Sciatic nerve (tissue), 2 donors: ENCODE data around the gene KLK5. TPM values are rescaled to one million over a fixed set of nuclear protein-coding genes. Genes with fewer than 3 reads are reported as not detected.
"Not testable (repeated sequence)": the region's sequence is repeated elsewhere in the genome, so short reads cannot be mapped to it uniquely, and the experiment has no call there.

Experiments
- ATAC-seq: fragments of 200-7000 bp; cut with Tn5 transposase; one replicate; pipeline ENCODE4 v1.9.1; 2020; ENCODE audit warnings: mild to moderate bottlenecking, moderate library complexity
- DNase-seq: peaks from one replicate; pipeline ENCODE4 v3.0.0-alpha.2; 2020; ENCODE audit warnings: low spot score
- intact Hi-C: fragments of 100-400 bp; cut with DNase I; formaldehyde crosslinking; loops from one replicate; pipeline ENCODE4 v1.14.2; 2022
- total RNA-seq: library from RNA; stranded (reverse); fragmentation: NEBNext Ultra II Directional; extraction: Animal tissue kit (Norgen Biotek cat#: 25700); gene quantifications from one replicate; pipeline ENCODE4 v1.2.1, GENCODE V29; 2021
- donor health status: DM: no; HTN: no; CAD: no.
- donor health status: DM: no; HTN: no; CAD: no.

Gene KLK5
- total RNA-seq, 1 donor from 2014 or later, result not detected

DNA sequence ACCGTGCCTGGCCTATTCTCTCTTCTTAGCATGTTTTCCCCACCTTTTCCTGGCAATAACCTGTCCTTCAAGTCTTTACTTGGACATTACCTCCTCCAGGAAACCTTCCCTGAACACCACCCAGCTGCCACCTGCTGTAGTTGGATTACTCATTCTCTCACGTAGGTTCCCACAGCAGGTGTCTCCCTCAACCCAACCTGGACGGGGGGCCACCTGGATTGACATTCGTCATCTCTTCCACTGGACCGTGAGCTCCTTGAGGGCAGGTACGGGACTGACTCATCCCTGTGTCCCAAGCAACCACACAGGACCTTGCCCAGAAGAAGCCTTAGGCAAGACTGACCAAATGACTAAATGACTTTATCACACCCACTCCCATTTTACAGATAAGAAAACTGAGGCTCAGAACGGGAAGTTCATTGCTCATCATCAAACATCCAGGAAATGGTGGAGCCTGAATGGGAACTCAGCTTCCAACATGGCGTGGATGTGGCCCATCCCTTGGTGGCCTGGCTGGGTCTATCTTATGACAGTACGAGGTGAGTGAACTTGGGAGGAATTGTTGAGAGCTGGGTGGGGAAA, 20.0 kb upstream of the KLK5 start:
- intact Hi-C loops, result no loop called here
- no peak for ATAC-seq
- no peak for DNase-seq

DNA sequence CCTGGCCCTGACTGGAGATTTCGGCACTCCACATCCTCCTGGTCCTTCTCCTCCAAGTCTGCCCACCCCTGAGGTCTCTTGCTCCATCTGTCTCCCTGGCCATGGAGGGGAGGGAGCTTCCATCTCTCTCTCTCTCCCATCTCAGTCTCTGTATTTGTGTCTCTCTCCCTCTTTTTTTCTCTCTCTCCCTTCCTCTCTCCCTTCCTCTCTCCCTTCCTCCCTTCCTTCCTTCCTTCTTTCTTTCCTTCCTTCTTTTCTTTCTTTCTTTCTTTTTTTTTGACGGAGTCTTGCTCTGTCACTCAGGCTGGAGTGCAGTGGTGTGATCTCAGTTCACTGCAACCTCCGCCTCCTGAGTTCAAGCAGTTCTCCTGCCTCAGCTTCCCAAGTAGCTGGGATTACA, 17.0 kb upstream of the KLK5 start:
- DNase-seq, ATAC-seq, intact Hi-C loops: not testable (repeated sequence)

DNA sequence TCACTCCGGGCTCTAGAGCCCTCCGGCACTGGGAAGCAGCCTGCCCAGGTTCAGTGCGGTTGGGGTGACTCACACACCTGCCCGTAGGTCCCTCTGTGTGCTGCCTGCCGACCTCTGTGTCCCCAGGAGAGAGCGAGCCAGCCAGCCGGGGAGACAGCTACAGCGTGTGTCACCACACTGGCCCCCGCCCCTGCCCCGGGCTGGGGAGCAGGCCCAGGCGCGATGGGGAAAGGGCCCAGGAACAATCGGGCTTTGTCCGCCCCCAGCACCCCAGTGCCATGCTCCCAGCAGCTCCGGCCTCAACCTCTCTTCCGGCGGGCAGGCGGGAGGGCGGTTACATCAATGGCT, 16.5 kb upstream of the KLK5 start, which contains the start of gene KLK6:
Gene KLK6, minus strand, starts transcription at position 179 of the 348 bp plus-strand sequence. CDS start 1,487 bp downstream, outside the sequence.
- DNase-seq (peak; percentile 54), ATAC-seq (peak; percentile 61)
- intact Hi-C loops, result no loop called here

DNA sequence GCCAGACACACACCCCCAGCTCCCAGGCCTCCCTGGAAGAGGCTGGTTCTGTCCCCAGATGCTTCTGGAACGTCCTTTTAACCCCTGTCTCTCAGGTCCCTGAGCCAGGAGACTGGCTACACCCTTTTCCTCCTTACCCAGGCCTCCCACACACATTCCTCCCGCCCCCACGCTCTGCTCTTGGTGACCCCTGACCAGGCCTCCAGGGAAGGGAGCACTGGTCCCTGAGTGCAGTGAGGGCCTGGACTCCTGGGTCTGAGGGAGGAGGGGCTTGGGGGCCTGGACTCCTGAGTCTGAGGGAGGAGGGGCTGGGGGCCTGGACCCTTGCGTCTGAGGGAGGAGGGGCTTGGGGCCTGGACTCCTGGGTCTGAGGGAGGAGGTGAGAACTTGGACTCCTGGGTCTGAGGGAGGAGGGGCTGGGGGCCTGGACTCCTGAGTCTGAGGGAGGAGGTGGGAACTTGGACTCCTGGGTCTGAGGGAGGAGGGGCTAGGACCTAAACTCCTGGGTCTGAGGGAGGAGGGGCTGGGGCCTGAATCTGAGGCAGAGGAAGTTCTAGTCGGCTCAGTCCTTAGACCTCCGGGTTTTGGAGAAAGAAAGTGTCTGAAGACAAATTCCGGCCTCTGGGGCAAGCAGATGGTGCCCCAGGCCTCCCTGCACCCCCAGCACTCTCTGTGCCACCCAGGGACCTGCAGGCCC, 16.0 kb upstream of the KLK5 start:
- ATAC-seq, result no peak
- intact Hi-C loops, result no loop called here
- DNase-seq, result peak; percentile 18

DNA sequence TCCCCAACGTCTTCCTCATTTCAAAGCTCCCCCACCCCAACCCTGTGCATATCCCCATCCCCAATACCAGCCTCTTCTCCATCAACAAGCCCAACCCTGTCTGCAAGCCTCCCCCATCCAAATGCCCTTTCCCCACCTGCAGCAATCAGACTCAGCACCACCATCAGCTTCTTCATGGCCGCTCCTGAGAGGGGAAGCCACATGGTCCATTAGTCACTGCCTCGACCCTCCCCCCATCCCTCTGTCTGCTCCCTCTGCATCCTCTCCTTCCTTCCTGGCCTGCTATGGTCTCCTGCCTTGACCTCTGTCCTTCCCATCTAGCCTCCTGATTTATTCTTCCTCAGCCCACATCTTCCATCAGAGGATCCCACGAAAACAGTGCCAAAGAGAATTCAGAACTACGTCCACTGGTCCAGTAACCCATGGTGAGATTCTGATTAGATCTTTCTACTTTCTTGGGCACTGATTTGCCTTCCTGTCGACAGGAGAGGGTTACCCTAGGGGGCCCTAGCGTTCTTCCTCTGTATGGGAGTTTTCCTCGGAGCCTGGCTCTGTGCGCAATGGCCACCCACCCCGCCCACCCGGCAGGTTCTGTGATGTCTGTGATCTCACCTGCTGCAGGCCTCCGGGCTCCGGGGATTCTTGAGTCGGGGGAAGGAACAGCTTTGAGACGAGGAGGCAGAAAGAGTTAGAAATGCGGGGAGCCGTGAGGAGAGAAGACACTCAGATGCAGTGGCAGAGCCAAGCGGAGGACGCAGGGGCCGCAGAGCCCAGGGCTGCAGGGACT, 15.3 kb upstream of the KLK5 start:
- DNase-seq (peak; percentile 44), ATAC-seq (no peak)
- intact Hi-C loops, result no loop called here

DNA sequence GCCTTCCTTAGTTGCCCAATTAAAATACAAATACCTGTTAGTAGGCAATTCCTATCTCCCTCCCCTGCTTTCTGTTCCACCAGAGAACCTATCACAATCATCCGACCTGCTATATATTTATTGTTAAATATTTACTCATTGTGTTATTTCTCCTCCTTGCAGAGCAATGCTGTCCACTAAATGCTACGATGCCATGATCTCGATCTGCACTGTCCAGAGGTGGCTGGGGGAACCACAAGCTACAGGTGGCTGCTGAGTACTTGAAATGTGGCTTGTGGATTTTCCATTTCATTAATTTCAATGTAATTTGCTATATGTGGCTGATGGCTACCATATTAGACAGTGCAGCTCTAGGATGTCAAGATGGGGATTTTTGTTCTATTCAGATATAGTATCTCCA, 11.4 kb upstream of the KLK5 start:
- no peak for DNase-seq
- intact Hi-C loops, result no loop called here
- ATAC-seq, result no peak

DNA sequence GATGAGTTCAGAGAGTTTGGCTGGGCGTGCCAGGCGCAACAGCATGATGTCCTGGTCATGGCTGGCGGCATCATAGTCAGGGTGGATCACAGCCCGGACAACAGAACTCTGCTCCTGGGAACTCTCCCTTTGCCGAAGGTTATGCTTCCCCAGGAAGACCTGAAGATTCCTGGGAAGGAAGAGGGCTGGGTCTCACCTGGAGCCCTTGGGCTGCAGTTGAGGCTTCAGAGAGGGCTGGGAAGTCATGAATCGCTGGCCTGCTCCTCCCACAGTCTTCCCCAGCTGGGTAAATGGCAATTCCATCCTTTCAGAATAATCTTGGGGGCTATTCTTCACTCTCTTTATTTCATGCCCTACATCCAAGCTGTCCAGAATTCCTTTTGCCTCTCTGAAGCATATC, 10.5 kb upstream of the KLK5 start:
- intact Hi-C loops, result no loop called here
- DNase-seq (no peak), ATAC-seq (no peak)

DNA sequence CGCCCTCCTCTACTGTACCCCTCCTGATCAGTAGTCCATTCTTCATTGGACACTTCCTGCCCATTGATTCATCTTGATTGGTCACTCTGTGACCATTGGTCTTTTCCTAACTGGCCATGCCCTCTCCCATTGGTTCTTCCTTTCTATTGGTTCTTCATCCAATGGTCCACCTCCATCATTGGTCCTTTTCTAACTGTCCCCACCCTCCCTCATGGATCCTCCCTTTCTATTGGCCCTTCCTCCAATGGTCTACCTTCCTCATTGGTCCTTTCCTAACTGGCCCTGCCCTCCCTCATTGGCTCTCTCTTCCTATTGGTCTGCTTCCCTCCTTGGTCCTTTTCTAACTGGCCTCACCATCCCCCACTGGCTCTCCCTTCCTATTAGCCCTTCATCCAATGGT, 9.4 kb upstream of the KLK5 start:
- intact Hi-C loops, result no loop called here
- ATAC-seq (no peak), DNase-seq (no peak)

DNA sequence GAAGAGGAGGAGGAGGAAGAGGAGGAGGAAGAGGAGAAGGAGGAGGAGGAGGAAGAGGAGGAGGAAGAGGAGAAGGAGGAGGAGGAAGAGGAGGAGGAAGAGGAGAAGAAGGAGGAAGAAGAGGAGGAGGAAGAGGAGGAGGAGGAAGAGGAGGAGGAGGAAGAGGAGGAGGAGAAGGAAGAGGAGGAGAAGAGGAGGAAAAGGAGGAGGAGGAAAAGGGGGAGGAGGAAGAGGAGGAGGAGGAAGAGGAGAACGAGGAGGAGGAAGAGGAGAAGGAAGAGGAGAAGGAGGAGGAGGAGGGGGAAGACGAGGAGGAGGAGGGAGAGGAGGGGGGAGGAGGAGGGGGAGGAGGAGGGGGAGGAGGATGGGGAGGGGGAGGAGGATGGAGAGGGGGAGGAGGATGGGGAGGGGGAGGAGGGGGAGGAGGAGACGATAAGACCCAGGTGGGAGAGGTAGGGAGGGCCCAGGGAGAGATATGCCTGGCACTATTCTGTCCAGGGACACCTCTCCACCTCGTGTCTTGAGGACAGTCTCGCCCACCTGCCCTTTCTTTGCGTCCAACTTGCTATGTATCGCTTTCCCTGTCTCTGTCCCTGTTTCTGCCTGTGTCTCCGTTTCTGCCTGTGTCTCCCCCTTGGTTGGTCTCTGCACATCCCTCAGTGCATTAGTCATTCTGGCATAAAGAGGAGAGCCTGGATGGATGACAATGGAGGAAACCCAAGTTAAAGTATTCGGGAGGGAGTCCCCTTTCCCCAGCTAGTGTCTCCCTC, 7.1 kb upstream of the KLK5 start:
- DNase-seq, result no peak
- intact Hi-C loops, result no loop called here
- no peak for ATAC-seq

DNA sequence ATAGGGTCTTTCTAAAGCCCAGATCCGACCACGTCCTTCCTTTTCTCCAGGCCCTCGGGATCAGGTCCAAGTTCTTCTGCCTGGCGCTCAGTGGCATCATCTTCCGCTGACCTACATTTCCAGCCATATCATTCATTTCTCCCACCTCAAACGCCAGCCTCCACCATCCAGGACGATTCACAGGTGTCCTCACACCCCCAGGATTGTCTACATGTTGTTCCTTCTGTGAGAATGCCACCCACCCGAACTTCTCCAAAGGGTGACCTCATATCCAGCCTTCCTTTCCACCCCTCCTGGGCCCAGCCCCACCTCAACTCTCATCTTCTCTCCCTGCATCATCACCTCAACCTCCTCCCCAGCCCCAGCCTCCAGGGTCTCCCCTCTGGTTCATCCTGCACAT, 4.7 kb upstream of the KLK5 start:
- intact Hi-C loops, result no loop called here
- ATAC-seq (no peak), DNase-seq (no peak)

DNA sequence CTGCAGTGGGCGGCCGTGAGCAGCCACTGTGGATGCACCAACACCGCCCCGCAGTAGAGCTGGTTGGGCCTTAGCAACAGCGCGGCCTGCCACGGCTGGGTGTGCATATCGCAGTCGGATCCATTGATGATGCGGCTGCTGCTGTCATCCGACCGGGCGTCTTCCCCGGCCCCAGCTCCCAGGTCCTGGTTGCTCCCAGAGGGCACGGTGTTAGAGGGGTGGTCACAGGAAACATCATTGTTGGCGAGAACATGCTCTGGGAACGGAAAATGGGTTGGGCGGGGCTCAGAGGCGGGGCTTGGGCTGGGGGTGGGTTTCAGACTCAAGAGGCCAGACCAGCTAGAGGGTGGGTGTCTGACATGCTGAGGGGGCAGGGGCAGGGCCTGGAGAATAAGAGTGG, 3.0 kb downstream of the KLK5 start:
- DNase-seq, result no peak
- intact Hi-C loops, result no loop called here
- no peak for ATAC-seq

DNA sequence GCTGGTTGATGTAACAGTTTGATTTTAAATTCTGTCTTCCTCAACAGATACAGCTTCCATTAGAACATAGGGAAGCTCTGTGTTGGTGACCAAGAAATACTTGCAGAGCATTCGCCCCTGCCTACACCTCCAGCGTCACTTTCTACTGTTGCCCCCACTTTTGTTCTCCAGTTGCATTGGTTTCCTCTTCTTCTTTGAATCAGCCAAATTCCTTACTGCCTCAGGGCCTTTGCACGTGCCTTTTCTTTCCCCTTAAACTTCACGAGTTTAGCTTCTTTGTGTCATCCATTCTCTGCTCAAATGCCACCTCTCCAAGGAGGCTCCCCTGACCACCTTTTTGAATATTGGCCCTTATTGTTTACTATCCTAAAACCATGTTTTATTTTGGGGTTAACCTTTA, 5.7 kb downstream of the KLK5 start:
- DNase-seq, result no peak
- no peak for ATAC-seq
- intact Hi-C loops, result no loop called here

DNA sequence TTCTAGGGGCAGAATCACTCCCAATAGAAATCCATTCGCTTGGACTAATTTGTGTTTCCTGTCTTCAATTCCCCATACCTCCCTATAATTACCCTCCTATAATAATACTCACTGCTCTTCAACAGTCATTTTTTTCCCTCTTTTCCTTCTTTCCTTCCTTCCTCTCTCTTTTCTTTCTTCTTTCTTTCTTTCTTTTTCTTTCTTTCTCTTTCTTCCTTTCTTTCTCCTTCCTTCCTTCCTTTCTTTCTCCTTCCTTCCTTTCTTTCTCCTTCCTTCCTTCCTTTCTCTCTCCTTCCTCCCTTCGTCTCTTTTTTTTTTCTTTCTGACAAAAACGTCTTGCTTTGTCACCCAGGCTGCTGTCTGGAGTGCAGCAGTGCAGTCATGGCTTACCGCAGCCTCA, 8.0 kb downstream of the KLK5 start:
- intact Hi-C loops, result no loop called here
- DNase-seq (no peak), ATAC-seq (no peak)

DNA sequence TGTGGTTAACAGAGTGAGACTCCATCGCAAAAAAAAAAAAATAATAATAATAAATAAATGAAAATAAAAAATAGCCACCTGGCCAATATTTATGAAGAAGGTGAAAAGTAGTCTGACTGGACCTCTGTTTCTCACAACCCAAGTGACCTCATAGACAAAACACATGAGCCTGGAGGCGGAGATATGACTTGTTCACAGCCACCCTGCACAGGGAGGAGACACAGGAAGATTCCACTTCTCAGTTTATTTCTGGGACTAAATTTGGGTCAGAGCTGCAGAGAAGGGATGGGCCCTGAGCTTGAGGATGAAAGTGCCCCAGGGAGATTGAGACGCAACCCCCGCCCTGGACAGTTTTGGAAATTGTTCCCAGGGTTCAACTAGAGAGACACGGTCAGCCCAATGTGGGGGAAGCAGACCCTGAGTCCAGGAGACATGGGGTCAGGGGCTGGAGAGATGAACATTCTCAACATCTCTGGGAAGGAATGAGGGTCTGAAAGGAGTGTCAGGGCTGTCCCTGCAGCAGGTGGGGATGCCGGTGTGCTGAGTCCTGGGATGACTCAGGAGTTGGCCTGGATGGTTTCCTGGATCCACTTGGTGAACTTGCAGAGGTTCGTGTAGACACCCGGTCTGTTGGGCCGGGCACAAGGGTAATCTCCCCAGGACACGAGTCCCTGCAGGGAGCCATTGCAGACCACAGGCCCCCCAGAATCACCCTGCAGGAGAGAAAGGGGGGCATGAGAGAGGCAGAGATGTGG, 9.6 kb downstream of the KLK5 start:
- no peak for DNase-seq

DNA sequence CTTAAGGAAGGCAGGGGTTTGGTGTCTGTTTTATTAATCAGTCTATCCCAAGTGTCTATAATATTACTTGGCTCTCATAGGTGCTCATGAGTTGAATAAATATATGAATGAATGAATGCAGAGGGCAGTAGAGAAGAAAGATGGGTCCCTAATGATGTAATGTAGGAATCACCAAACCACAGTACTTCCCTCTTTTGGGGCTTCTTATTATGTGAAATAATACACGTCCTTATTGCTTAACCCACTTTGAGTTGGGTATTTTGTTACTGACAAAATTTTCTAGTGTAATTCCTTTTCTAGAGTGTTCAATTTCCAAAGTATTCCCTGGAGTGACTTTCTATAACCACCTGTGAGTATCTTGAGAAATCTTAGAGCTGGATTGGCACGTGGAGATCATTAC, 13.2 kb downstream of the KLK5 start:
- no peak for ATAC-seq
- intact Hi-C loops, result no loop called here

More for the DNA sequence above, 9.6 kb downstream of the KLK5 start:
- no peak for ATAC-seq
- intact Hi-C loops, result no loop called here

DNA sequence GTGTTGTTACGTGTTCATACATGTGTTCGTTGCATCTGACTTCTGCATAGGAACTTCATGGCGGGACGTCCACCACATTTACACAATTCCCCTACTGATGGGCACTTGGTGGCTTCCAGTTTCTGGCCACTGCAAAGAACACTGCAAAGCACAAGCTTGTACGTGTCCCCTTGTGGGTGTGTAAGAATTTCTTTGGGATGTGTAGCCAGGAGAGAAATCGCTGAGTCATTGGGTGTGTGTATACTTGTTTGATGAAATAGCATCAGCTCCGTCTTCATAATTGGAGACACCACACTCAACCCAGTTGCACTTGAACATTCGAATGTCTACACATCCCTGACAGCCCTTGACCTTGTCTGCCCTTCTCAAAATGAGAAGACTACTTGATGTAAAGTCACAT, 19.2 kb downstream of the KLK5 start:
- intact Hi-C loops, result no loop called here
- ATAC-seq, result no peak
- no peak for DNase-seq

More for the DNA sequence above, 13.2 kb downstream of the KLK5 start:
- no peak for DNase-seq

DNA sequence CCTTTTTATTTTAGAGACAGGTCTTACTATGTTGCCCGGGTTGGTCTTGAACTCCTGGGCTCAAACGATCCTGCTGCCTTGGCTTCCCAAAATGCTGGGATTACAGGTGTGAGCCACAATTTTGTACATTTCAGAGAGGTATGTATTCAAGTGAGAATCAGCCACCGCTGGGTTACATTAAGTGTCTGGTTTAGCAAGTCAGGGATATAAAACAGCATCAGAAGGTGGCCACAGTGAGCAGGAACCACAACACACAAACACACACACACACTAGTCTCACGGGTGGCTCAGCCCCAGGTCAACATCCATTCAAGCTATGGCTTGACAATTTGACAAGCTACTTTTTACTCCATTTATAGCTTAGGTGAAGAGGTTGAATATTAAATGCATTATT, 20.2 kb downstream of the KLK5 start:
- intact Hi-C loops, result no loop called here

DNA sequence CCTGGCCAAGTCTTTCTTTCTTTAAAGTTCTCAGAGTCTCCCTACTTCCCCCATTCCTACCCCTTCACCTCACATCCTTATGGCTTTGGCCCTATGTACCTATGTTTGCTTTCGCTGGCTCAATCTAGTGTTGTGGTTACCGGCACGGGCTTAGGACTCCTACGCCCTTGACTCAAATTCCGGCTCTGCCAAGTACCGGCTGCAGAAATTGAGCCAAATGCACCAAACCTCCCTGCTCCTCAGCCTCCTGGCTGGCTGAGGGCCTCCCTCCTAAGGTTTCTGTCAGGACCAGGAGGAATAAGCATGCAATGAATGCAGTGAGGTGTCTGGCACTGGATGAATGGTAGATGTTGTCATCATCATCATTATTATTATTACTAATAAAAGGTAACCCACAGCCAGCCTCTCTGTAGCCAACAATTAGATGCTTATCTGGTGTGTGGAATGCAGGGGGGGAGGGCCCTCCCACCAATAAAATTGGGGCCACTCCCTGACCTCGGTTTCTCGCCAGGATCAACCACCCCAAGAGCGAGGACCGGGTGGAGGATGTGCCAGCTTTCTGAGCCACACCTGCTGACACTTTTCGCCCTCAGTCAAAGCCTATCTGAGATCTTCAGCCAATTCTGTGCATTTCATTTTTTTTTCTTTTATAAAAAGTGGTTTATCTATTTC, 20.7 kb downstream of the KLK5 start:
- DNase-seq (no peak), ATAC-seq (no peak)
- intact Hi-C loops, result no loop called here

More for the DNA sequence above, 20.2 kb downstream of the KLK5 start:
- no peak for DNase-seq
- ATAC-seq, result no peak
